Endodermal cell (in vitro differentiated cells): ENCODE results near the gene ABL1. TPM values are rescaled to one million over a fixed set of nuclear protein-coding genes. Genes with fewer than 3 reads are reported as not detected.

Experiments
- DNase-seq: peaks from one replicate; pipeline ENCODE4 v3.0.0-alpha.2; 2017
- H3K27ac ChIP-seq: 2 replicates; pipeline ENCODE4 v1.5.1; 2013; ENCODE audit warnings: mild to moderate bottlenecking, low read depth, low read length, moderate library complexity
- H3K27me3 ChIP-seq: 2 replicates; pipeline ENCODE4 v1.6.1; 2013; ENCODE audit warnings: mild to moderate bottlenecking, low read length, moderate library complexity; ENCODE audit not compliant: insufficient read depth, control insufficient read depth, poor library complexity, severe bottlenecking
- H3K36me3 ChIP-seq: 2 replicates; pipeline ENCODE4 v1.7.0; 2013; ENCODE audit warnings: mild to moderate bottlenecking, low read length, moderate library complexity; ENCODE audit not compliant: control insufficient read depth, insufficient read depth
- H3K4me1 ChIP-seq: one replicate; pipeline ENCODE4 v1.7.0; 2013; ENCODE audit warnings: low read length; ENCODE audit not compliant: control insufficient read depth, insufficient read depth
- H3K4me3 ChIP-seq: 2 replicates; pipeline ENCODE4 v1.5.1; 2013; ENCODE audit warnings: mild to moderate bottlenecking, low read length, moderate library complexity
- H3K9ac ChIP-seq: 2 replicates; pipeline ENCODE4 v1.6.1; 2013; ENCODE audit warnings: mild to moderate bottlenecking, low read length, moderate library complexity; ENCODE audit not compliant: poor library complexity, severe bottlenecking; ENCODE audit errors: extremely low read depth
- H3K9me3 ChIP-seq: 2 replicates; pipeline ENCODE4 v1.6.1; 2013; ENCODE audit warnings: mild to moderate bottlenecking, low read length, moderate library complexity; ENCODE audit not compliant: control insufficient read depth
- H3K27ac Mint-ChIP-seq: 2 replicates; pipeline ENCODE4 v1.8.0; 2020; ENCODE audit warnings: mixed read lengths
- H3K27me3 Mint-ChIP-seq: 2 replicates; pipeline ENCODE4 v1.8.0; 2021; ENCODE audit warnings: mild to moderate bottlenecking, mixed read lengths; ENCODE audit not compliant: insufficient read depth
- H3K36me3 Mint-ChIP-seq: 2 replicates; pipeline ENCODE4 v1.8.0; 2020; ENCODE audit warnings: low read depth, mixed read lengths
- H3K4me1 Mint-ChIP-seq: 2 replicates; pipeline ENCODE4 v1.8.0; 2020; ENCODE audit warnings: mixed read lengths
- H3K4me3 Mint-ChIP-seq: 2 replicates; pipeline ENCODE4 v1.8.0; 2020; ENCODE audit warnings: mild to moderate bottlenecking, moderate library complexity, mixed read lengths
- H3K9me3 Mint-ChIP-seq: 2 replicates; pipeline ENCODE4 v1.8.0; 2020; ENCODE audit warnings: mild to moderate bottlenecking, mixed read lengths
- WGBS, 2 experiments: methylation state at CpG; one replicate each; pipeline versions ENCODE4 v1.1.5 to v1.1.7; 2013; ENCODE audit warnings: missing lambda C conversion rate in 2 of 2, mixed read lengths in 1 of 2; ENCODE audit not compliant: insufficient coverage in 1 of 2, insufficient read length in 1 of 2; 5-methylcytosine and 5-hydroxymethylcytosine counted together
- total RNA-seq, 2 donors: library from RNA; stranded (reverse); fragmentation: NEBNext Ultra II Directional in 1 of 2; extraction: Animal tissue kit (Norgen Biotek cat#: 25700) in 1 of 2; gene quantifications; 2 replicates in 1 of 2; 3 replicates in 1 of 2; pipeline ENCODE4 v1.2.1, GENCODE V29; 2021
- TF ChIP-seq, protein P1 (sequence below): fragments of 200-600 bp; sonication (generic); conservative IDR thresholded peaks from 2 replicates; pipeline ENCODE4 v1.5.0; 2021; ENCODE audit warnings: antibody characterized with exemption, mild to moderate bottlenecking

ABL1 gene
- total RNA-seq, 2 donors from 2014 or later = 78.8 to 94.1 TPM

DNA sequence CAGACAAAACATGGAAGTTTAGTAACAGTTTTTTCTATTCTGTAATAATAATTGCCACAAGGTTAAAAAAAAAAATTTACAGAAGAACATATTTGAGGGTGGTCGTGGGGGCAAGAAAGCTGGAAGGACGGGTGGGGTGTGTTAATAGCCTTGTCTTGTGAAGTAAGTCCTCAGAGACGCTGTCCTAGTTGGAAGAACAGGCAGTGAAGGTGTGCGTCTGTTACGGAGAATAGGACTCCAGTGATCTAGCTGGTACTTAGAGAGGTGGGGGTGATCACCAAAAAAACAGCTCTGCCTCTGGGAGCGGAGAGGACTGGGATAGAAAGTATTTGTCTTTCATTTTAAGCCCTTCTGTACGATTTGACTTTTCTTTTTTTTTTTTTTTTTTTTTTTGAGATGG lies 17.7 kb downstream of the ABL1 start:
- no peaks in the 10 kb centered on the region for H3K9me3 ChIP-seq
- no peaks in the 10 kb centered on the region for H3K4me1 ChIP-seq
- Mint-ChIP-seq H3K9me3 (no peaks in the 10 kb centered on the region), H3K27me3 (no peaks in the 10 kb centered on the region), H3K4me1 (no peaks in the 10 kb centered on the region), H3K4me3 (no peak overlapping the region), H3K36me3 (peaks cover 45% of the 10 kb centered on the region), H3K27ac (no peak overlapping the region)
- H3K27ac ChIP-seq = no peak overlapping the region
- no peak overlapping the region for H3K4me3 ChIP-seq
- peak; percentile 11 for DNase-seq
- no peaks in the 10 kb centered on the region for H3K27me3 ChIP-seq
- 93% methylated on average over 7 of the region's 7 CpGs; no CpG with 5 or more reads in 1 of the 2 experiments for WGBS, 2 experiments
- TF ChIP-seq, protein P1, sequence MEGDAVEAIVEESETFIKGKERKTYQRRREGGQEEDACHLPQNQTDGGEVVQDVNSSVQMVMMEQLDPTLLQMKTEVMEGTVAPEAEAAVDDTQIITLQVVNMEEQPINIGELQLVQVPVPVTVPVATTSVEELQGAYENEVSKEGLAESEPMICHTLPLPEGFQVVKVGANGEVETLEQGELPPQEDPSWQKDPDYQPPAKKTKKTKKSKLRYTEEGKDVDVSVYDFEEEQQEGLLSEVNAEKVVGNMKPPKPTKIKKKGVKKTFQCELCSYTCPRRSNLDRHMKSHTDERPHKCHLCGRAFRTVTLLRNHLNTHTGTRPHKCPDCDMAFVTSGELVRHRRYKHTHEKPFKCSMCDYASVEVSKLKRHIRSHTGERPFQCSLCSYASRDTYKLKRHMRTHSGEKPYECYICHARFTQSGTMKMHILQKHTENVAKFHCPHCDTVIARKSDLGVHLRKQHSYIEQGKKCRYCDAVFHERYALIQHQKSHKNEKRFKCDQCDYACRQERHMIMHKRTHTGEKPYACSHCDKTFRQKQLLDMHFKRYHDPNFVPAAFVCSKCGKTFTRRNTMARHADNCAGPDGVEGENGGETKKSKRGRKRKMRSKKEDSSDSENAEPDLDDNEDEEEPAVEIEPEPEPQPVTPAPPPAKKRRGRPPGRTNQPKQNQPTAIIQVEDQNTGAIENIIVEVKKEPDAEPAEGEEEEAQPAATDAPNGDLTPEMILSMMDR = no peak
- H3K36me3 ChIP-seq = peaks cover 42% of the 10 kb centered on the region
- no peak overlapping the region for H3K9ac ChIP-seq

DNA sequence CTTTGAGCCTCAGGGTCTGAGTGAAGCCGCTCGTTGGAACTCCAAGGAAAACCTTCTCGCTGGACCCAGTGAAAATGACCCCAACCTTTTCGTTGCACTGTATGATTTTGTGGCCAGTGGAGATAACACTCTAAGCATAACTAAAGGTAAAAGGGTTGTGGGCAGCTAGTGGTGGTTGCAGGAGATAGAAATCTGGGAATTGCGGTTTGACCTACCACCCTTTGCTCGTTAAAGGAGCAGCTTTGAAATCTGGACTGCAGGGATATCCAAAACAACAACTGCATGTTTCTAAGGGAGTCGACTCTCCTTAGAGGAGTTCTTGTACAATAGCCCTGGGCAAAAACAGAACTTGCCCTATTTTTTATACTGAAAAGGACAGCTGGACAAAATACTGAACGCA lies 19.0 kb downstream of the ABL1 start:
- Mint-ChIP-seq H3K4me3 (no peak overlapping the region), H3K4me1 (peaks cover 12% of the 10 kb centered on the region), H3K36me3 (peaks cover 49% of the 10 kb centered on the region), H3K27ac (no peak overlapping the region), H3K27me3 (no peaks in the 10 kb centered on the region), H3K9me3 (no peaks in the 10 kb centered on the region)
- TF ChIP-seq, protein P1 = no peak
- no peak overlapping the region for H3K4me3 ChIP-seq
- H3K9ac ChIP-seq = no peak overlapping the region
- DNase-seq = no peak
- H3K27me3 ChIP-seq = no peaks in the 10 kb centered on the region
- H3K36me3 ChIP-seq = peaks cover 51% of the 10 kb centered on the region
- WGBS, 2 experiments = 96 to 98% methylated on average over 7 to 8 of the region's 8 CpGs
- H3K4me1 ChIP-seq = no peaks in the 10 kb centered on the region
- no peak overlapping the region for H3K27ac ChIP-seq
- H3K9me3 ChIP-seq = no peaks in the 10 kb centered on the region

DNA sequence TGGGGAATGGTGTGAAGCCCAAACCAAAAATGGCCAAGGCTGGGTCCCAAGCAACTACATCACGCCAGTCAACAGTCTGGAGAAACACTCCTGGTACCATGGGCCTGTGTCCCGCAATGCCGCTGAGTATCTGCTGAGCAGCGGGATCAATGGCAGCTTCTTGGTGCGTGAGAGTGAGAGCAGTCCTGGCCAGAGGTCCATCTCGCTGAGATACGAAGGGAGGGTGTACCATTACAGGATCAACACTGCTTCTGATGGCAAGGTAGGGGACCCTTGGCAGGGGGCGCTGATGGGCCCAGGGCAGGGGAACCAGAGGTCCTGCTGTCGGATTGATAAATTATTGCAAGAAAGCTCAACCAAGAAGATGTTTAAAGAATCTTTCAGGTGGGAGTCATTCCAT lies 19.8 kb downstream of the ABL1 start:
- Histone ChIP-seq H3K36me3 (peaks cover 51% of the 10 kb centered on the region), H3K9me3 (no peaks in the 10 kb centered on the region), H3K4me3 (no peak overlapping the region), H3K27me3 (no peaks in the 10 kb centered on the region), H3K27ac (no peak overlapping the region), H3K4me1 (no peaks in the 10 kb centered on the region), H3K9ac (no peak overlapping the region)
- Mint-ChIP-seq H3K9me3 (no peaks in the 10 kb centered on the region), H3K4me3 (no peak overlapping the region), H3K27ac (peak overlapping the region; percentile 76), H3K4me1 (peaks cover 13% of the 10 kb centered on the region), H3K27me3 (no peaks in the 10 kb centered on the region), H3K36me3 (peaks cover 44% of the 10 kb centered on the region)
- TF ChIP-seq, protein P1 = peak; percentile 53
- DNase-seq = no peak
- WGBS, 2 experiments = 94 to 96% methylated on average over 9 of the region's 9 CpGs
